CD4-positive, alpha-beta T cell treated with Interferon alpha-2 for 1 hour (primary cell): Measurements from ENCODE around the gene CTTN.
A peak's percentile ranks its signal among the peaks of the same experiment; 100 is the strongest.

Experiments used
- DNase-seq, 2 donors: peaks; one replicate each; pipeline ENCODE4 v3.0.0-alpha.2; 2020 to 2022

CTTN gene

GRCh38 chr11:70456921-70457532, 58.7 kb downstream of the CTTN start:
- DNase-seq = no peak

- DNase-seq = no peak
These were observed 60.4 kb downstream of the CTTN start for GRCh38 chr11:70458736-70459135.

- no peak for DNase-seq
These were observed 61.8 kb downstream of the CTTN start for GRCh38 chr11:70460111-70460510.

GRCh38 chr11:70460964-70461363, 62.6 kb downstream of the CTTN start:
- no peak for DNase-seq

GRCh38 chr11:70462818-70463477, 64.6 kb downstream of the CTTN start:
- DNase-seq = no peak

GRCh38 chr11:70463478-70464255, 65.3 kb downstream of the CTTN start:
- DNase-seq = no peak

- no peak for DNase-seq
These were observed 66.4 kb downstream of the CTTN start for GRCh38 chr11:70464509-70465361.

- DNase-seq = no peak
These were observed 67.8 kb downstream of the CTTN start for GRCh38 chr11:70466154-70466553.

- DNase-seq = no peak
These were observed 68.3 kb downstream of the CTTN start for GRCh38 chr11:70466596-70466995.

- DNase-seq = peak in 1 of 2 donors; percentile 23
These were observed 69.1 kb downstream of the CTTN start for GRCh38 chr11:70467201-70468085.

GRCh38 chr11:70468256-70469195, 70.2 kb downstream of the CTTN start:
- no peak for DNase-seq

- DNase-seq = no peak
These were observed 71.8 kb downstream of the CTTN start for GRCh38 chr11:70470127-70470526.

- DNase-seq = peak in 1 of 2 donors; percentile 27
These were observed 72.9 kb downstream of the CTTN start for GRCh38 chr11:70471254-70471653.

- DNase-seq = no peak
These were observed 73.9 kb downstream of the CTTN start for GRCh38 chr11:70472240-70472639.

GRCh38 chr11:70473186-70473872, 75.0 kb downstream of the CTTN start:
- no peak for DNase-seq

- no peak for DNase-seq
These were observed 75.8 kb downstream of the CTTN start for GRCh38 chr11:70473873-70474690.

GRCh38 chr11:70474710-70475109, 76.4 kb downstream of the CTTN start:
- no peak for DNase-seq

GRCh38 chr11:70476669-70477068, 78.3 kb downstream of the CTTN start:
- no peak for DNase-seq

- no peak for DNase-seq
These were observed 78.8 kb downstream of the CTTN start for GRCh38 chr11:70477176-70477575.
